Activated naive CD4-positive, alpha-beta T cell treated with anti-CD3 and anti-CD28 coated beads, Interleukin-2, amount 50 U/mL, for 72 hours (primary cell): Measurements from ENCODE around the gene ROBO2. TPM values are rescaled to one million over a fixed set of nuclear protein-coding genes. Genes with fewer than 3 reads are reported as not detected.

Source experiments
- ATAC-seq, 2 donors: fragments of 150-1000 bp; cut with Tn5 transposase; 2 replicates each; pipeline ENCODE4 v1.10.0; 2021; ENCODE audit warnings: mild to moderate bottlenecking in 2 of 2, moderate library complexity in 2 of 2
- DNase-seq, 2 donors: peaks; one replicate each; pipeline ENCODE4 v3.0.0; 2021 to 2022; ENCODE audit warnings: low spot score in 2 of 2
- H3K27ac Mint-ChIP-seq, 2 donors: one replicate each; pipeline ENCODE4 v1.8.0; 2022; ENCODE audit warnings: mild to moderate bottlenecking in 2 of 2, mixed read lengths in 2 of 2
- H3K36me3 Mint-ChIP-seq, 2 donors: one replicate each; pipeline ENCODE4 v1.8.0; 2022; ENCODE audit warnings: mixed read lengths in 2 of 2
- H3K9me3 Mint-ChIP-seq, 2 donors: one replicate each; pipeline ENCODE4 v1.8.0; 2022; ENCODE audit warnings: mixed read lengths in 2 of 2
- total RNA-seq, 2 donors: library from RNA; stranded (reverse); gene quantifications; one replicate each; pipeline ENCODE4 v1.2.3, GENCODE V29; 2022

ROBO2 gene
- total RNA-seq, 2 donors from 2014 or later: not detected

GRCh38 chr3:77254967-77255831 is 215.3 kb downstream of the ROBO2 start:
- DNase-seq: peak in 1 of 2 donors; percentile 17
- peaks cover 15 to 16% of the 10 kb centered on the region in 2 donors for H3K9me3 Mint-ChIP-seq

GRCh38 chr3:77256584-77257503 is 216.9 kb downstream of the ROBO2 start:
- no peak for DNase-seq
- Mint-ChIP-seq H3K9me3 (peaks cover 13 to 19% of the 10 kb centered on the region in 2 donors), H3K27ac (no peak overlapping the region), H3K36me3 (no peaks in the 10 kb centered on the region)
- ATAC-seq: no peak

More at GRCh38 chr3:77254967-77255831, 215.3 kb downstream of the ROBO2 start:
- H3K27ac Mint-ChIP-seq: no peak overlapping the region
- no peak for ATAC-seq
- H3K36me3 Mint-ChIP-seq: no peaks in the 10 kb centered on the region

GRCh38 chr3:77259694-77260093 is 219.8 kb downstream of the ROBO2 start:
- Mint-ChIP-seq H3K27ac (no peak overlapping the region), H3K9me3 (peaks cover 13 to 18% of the 10 kb centered on the region in 2 donors), H3K36me3 (no peaks in the 10 kb centered on the region)
- no peak for ATAC-seq
- DNase-seq: no peak

- ATAC-seq: no peak
- DNase-seq: no peak
- peaks cover 22 to 28% of the 10 kb centered on the region in 2 donors for H3K9me3 Mint-ChIP-seq
- H3K36me3 Mint-ChIP-seq: no peaks in the 10 kb centered on the region
- no peak overlapping the region for H3K27ac Mint-ChIP-seq
These were observed 222.5 kb downstream of the ROBO2 start for GRCh38 chr3:77262361-77262760.

- DNase-seq (no peak), ATAC-seq (no peak)
- Mint-ChIP-seq H3K9me3 (peaks cover 20 to 25% of the 10 kb centered on the region in 2 donors), H3K36me3 (no peaks in the 10 kb centered on the region), H3K27ac (no peak overlapping the region)
These were observed 227.7 kb downstream of the ROBO2 start for GRCh38 chr3:77267589-77267988.

- no peaks in the 10 kb centered on the region for H3K36me3 Mint-ChIP-seq
- ATAC-seq (no peak), DNase-seq (no peak)
- H3K9me3 Mint-ChIP-seq: peaks cover 15 to 23% of the 10 kb centered on the region in 2 donors
- no peak overlapping the region for H3K27ac Mint-ChIP-seq
These were observed 231.4 kb downstream of the ROBO2 start for GRCh38 chr3:77271306-77271705.

- ATAC-seq: no peak
- peaks cover 16 to 18% of the 10 kb centered on the region in 2 donors for H3K9me3 Mint-ChIP-seq
- no peaks in the 10 kb centered on the region for H3K36me3 Mint-ChIP-seq
- no peak overlapping the region for H3K27ac Mint-ChIP-seq
- DNase-seq: no peak
These were observed 231.8 kb downstream of the ROBO2 start for GRCh38 chr3:77271711-77272110.

- DNase-seq (no peak), ATAC-seq (no peak)
- Mint-ChIP-seq H3K27ac (no peak overlapping the region), H3K9me3 (peaks cover 10 to 18% of the 10 kb centered on the region in 2 donors), H3K36me3 (no peaks in the 10 kb centered on the region)
These were observed 239.4 kb downstream of the ROBO2 start for GRCh38 chr3:77279276-77279675.

GRCh38 chr3:77281721-77282120 is 241.8 kb downstream of the ROBO2 start:
- no peak for ATAC-seq
- Mint-ChIP-seq H3K9me3 (peaks cover 10 to 12% of the 10 kb centered on the region in 2 donors), H3K36me3 (no peaks in the 10 kb centered on the region), H3K27ac (no peak overlapping the region)
- no peak for DNase-seq

GRCh38 chr3:77283108-77283507 is 243.2 kb downstream of the ROBO2 start:
- peaks cover 0 to 8% of the 10 kb centered on the region in 2 donors for H3K9me3 Mint-ChIP-seq
- no peak for DNase-seq

GRCh38 chr3:77288348-77288747 is 248.4 kb downstream of the ROBO2 start:
- ATAC-seq (no peak), DNase-seq (no peak)
- Mint-ChIP-seq H3K9me3 (peaks cover 19 to 36% of the 10 kb centered on the region in 2 donors), H3K36me3 (peaks cover 6 to 41% of the 10 kb centered on the region in 2 donors), H3K27ac (no peak overlapping the region)

More at GRCh38 chr3:77283108-77283507, 243.2 kb downstream of the ROBO2 start:
- Mint-ChIP-seq H3K36me3 (no peaks in the 10 kb centered on the region), H3K27ac (no peak overlapping the region)
- no peak for ATAC-seq

GRCh38 chr3:77296527-77296926 is 256.6 kb downstream of the ROBO2 start:
- peaks cover 2 to 23% of the 10 kb centered on the region in 2 donors for H3K36me3 Mint-ChIP-seq
- no peak overlapping the region for H3K27ac Mint-ChIP-seq
- ATAC-seq (no peak), DNase-seq (no peak)
- H3K9me3 Mint-ChIP-seq: peaks cover 47 to 62% of the 10 kb centered on the region in 2 donors

- ATAC-seq (no peak), DNase-seq (no peak)
- Mint-ChIP-seq H3K36me3 (peaks cover 0 to 5% of the 10 kb centered on the region in 2 donors), H3K9me3 (peaks cover 33 to 43% of the 10 kb centered on the region in 2 donors), H3K27ac (no peak overlapping the region)
These were observed 258.5 kb downstream of the ROBO2 start for GRCh38 chr3:77298417-77298816.

GRCh38 chr3:77303955-77304699 is 264.2 kb downstream of the ROBO2 start:
- Mint-ChIP-seq H3K27ac (no peak overlapping the region), H3K9me3 (peaks cover 10 to 14% of the 10 kb centered on the region in 2 donors), H3K36me3 (no peaks in the 10 kb centered on the region)
- DNase-seq (no peak), ATAC-seq (no peak)

- Mint-ChIP-seq H3K27ac (no peak overlapping the region), H3K9me3 (peaks cover 5 to 9% of the 10 kb centered on the region in 2 donors), H3K36me3 (no peaks in the 10 kb centered on the region)
- DNase-seq (no peak), ATAC-seq (no peak)
These were observed 264.8 kb downstream of the ROBO2 start for GRCh38 chr3:77304700-77305021.

- no peaks in the 10 kb centered on the region for H3K36me3 Mint-ChIP-seq
- ATAC-seq (no peak), DNase-seq (no peak)
- peaks cover 4 to 6% of the 10 kb centered on the region in 2 donors for H3K9me3 Mint-ChIP-seq
- no peak overlapping the region for H3K27ac Mint-ChIP-seq
These were observed 269.6 kb downstream of the ROBO2 start for GRCh38 chr3:77309460-77309859.
